Measurements from ENCODE around the gene XRN1. TPM values are rescaled to one million over a fixed set of nuclear protein-coding genes. Genes with fewer than 3 reads are reported as not detected.
"Not testable (repeated sequence)": the region's sequence is repeated elsewhere in the genome, so short reads cannot be mapped to it uniquely, and the experiment has no call there.

XRN1 gene
- total RNA-seq, 5 donors from 2014 or later (not counting 1 experiment from before 2014, with no cell fraction given): 67.8 to 118 (median 84.0) TPM

DNA sequence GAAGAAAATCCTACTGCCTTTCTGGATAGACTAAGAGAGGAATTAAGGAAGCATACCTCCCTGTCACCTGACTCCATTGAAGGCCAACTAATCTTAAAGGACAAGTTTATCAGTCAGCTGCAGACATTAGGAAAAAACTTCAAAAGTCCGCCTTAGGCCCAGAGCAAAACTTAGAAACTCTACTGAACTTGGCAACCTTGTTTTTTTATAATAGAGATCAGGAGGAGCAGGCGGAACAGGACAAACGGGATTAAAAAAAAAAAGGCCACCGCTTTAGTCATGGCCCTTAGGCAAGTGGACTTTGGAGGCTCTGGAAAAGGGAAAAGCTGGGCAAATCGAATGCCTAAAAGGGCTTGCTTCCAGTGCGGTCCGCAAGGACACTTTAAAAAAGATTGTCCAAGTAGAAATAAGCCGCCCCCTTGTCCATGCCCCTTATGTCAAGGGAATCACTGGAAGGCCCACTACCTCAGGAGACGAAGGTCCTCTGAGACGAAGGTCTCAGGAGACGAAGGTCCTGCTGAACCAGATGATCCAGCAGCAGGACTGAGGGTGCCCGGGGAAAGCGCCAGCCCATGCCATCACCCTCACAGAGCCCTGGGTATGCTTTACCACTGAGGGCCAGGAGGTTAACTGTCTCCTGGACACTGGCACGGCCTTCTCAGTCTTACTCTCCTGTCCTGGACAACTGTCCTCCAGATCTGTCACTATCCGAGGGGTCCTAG, 8.2 kb downstream of the XRN1 start:
- H3K27ac ChIP-seq (ENCODE audit: low read length); CTCF ChIA-PET; DNase-seq; H3K36me3 ChIP-seq (ENCODE audit: control insufficient read depth in 2 of 2, extremely low read depth in 1 of 2, insufficient read depth in 1 of 2, low read length in 1 of 2); H3K27me3 Mint-ChIP-seq; H3K9me3 ChIP-seq; H3K4me3 ChIP-seq (ENCODE audit: control insufficient read depth in 1 of 2, extremely low read depth in 1 of 2, low read length in 1 of 2); ATAC-seq (replicated peaks in 1 of 4); H3K4me3 Mint-ChIP-seq; POLR2A ChIA-PET; H3K9me3 Mint-ChIP-seq; H3K27me3 ChIP-seq (replicated peaks in 1 of 2; ENCODE audit: control insufficient read depth in 2 of 2, extremely low read depth in 1 of 2, insufficient read depth in 2 of 2, low read length in 1 of 2): not testable (repeated sequence)
- Mint-ChIP-seq H3K27ac (peak overlapping the region in 1 of 2 donors; percentile 1), H3K36me3 (peaks cover 15% of the 10 kb centered on the region), H3K4me1 (peaks cover 72 to 77% (median 75%) of the 10 kb centered on the region in 3 donors)
- peaks cover 0 to 23% of the 10 kb centered on the region in 2 experiments for H3K4me1 ChIP-seq (ENCODE audit: control insufficient read depth in 1 of 2, extremely low read depth in 1 of 2, insufficient read depth in 2 of 2, low read length in 2 of 2)
- WGBS (ENCODE audit: insufficient coverage): 97% methylated on average over 9 of the region's 15 CpGs

GRCh38 chr3:142438096-142438495, 9.7 kb downstream of the XRN1 start:
- POLR2A ChIA-PET; H3K27ac ChIP-seq (ENCODE audit: low read length); H3K4me3 ChIP-seq (ENCODE audit: control insufficient read depth in 1 of 2, extremely low read depth in 1 of 2, low read length in 1 of 2); H3K9me3 ChIP-seq; H3K9me3 Mint-ChIP-seq; H3K27me3 Mint-ChIP-seq; H3K27me3 ChIP-seq (replicated peaks in 1 of 2; ENCODE audit: control insufficient read depth in 2 of 2, extremely low read depth in 1 of 2, insufficient read depth in 2 of 2, low read length in 1 of 2); DNase-seq; H3K27ac Mint-ChIP-seq; H3K4me3 Mint-ChIP-seq; CTCF ChIA-PET; H3K36me3 ChIP-seq (ENCODE audit: control insufficient read depth in 2 of 2, extremely low read depth in 1 of 2, insufficient read depth in 1 of 2, low read length in 1 of 2); ATAC-seq (replicated peaks in 1 of 4): not testable (repeated sequence)
- WGBS (ENCODE audit: insufficient coverage): 97% methylated on average over 8 of the region's 11 CpGs
- H3K4me1 ChIP-seq (ENCODE audit: control insufficient read depth in 1 of 2, extremely low read depth in 1 of 2, insufficient read depth in 2 of 2, low read length in 2 of 2): peaks cover 0 to 13% of the 10 kb centered on the region in 2 experiments
- H3K4me1 Mint-ChIP-seq: peaks cover 61 to 66% (median 64%) of the 10 kb centered on the region in 3 donors
- peaks cover 12% of the 10 kb centered on the region for H3K36me3 Mint-ChIP-seq

DNA sequence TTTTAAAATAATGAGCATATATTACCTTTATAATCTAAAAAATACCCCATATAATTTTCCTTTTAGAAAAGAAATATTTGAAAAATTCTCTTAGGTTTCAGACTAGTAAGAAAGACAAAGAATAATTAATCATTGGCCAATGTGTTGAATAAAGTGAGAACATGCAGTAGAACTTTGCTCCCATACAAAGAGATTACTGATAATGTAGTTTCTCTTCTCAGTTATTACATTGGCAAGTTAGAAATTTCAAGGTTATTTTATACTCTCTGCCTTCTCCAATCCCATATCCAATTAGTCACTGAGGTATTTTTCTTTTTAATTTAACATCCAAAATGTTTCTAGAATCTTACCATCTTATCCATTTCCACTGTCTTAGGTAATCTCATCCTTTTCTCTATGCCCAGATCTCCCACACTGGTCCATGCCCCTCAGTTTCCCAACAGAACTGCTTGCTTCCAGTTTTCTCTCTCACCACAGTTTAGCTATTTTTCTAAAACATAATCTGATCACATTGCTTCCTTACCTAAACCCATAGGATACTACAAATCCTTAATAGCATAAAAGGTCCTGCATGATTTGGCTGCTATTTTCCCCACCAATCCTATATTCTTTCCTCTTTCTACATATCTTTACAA, 10.8 kb downstream of the XRN1 start:
- POLR2A ChIA-PET: interaction anchor here in 1 of 2 donors (1.0 kb wide), 1 partner anchor 120 kb away, joined by 4 read pairs; no protein-coding TSS in a partner anchor
- no peak overlapping the region for H3K4me3 ChIP-seq (ENCODE audit: control insufficient read depth in 1 of 2, extremely low read depth in 1 of 2, low read length in 1 of 2)
- H3K9me3 Mint-ChIP-seq: no peaks in the 10 kb centered on the region
- no peaks in the 10 kb centered on the region for H3K9me3 ChIP-seq
- no peak for DNase-seq
- CTCF ChIA-PET: no interaction called here
- no peaks in the 10 kb centered on the region for H3K27me3 ChIP-seq (replicated peaks in 1 of 2; ENCODE audit: control insufficient read depth in 2 of 2, extremely low read depth in 1 of 2, insufficient read depth in 2 of 2, low read length in 1 of 2)
- no peak overlapping the region for H3K27ac ChIP-seq (ENCODE audit: low read length)
- no peak overlapping the region for H3K4me3 Mint-ChIP-seq
- no peak for ATAC-seq (replicated peaks in 1 of 4)
- H3K27ac Mint-ChIP-seq: no peak overlapping the region
- peaks cover 56 to 59% (median 57%) of the 10 kb centered on the region in 3 donors for H3K4me1 Mint-ChIP-seq
- H3K4me1 ChIP-seq (ENCODE audit: control insufficient read depth in 1 of 2, extremely low read depth in 1 of 2, insufficient read depth in 2 of 2, low read length in 2 of 2): peaks cover 0 to 11% of the 10 kb centered on the region in 2 experiments
- no peaks in the 10 kb centered on the region for H3K27me3 Mint-ChIP-seq
- H3K36me3 ChIP-seq (ENCODE audit: control insufficient read depth in 2 of 2, extremely low read depth in 1 of 2, insufficient read depth in 1 of 2, low read length in 1 of 2): peaks cover 0 to 11% of the 10 kb centered on the region in 2 donors
- peaks cover 16% of the 10 kb centered on the region for H3K36me3 Mint-ChIP-seq

DNA sequence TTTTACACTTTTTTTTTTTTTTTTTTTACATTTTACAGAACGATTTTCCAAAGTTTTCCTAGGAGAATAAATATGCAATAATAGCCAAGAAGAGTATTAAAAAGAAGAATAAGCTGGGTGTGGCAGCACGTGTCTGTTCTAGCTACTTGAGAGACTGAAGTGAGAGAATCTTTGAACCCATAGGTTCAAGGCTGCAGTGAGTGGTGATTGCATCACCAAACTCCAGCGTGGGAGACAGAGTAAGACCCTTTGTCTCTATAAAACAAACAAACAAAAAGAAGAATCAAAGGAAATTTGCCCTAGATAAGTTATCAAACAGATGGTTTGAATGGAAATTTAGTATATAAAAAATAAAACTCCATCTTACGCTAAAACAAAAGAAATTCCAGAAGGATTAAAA, 13.3 kb downstream of the XRN1 start:
- Mint-ChIP-seq H3K27me3 (no peaks in the 10 kb centered on the region), H3K27ac (no peak overlapping the region), H3K9me3 (no peaks in the 10 kb centered on the region), H3K36me3 (peaks cover 30% of the 10 kb centered on the region), H3K4me3 (no peak overlapping the region), H3K4me1 (peaks cover 39 to 46% (median 39%) of the 10 kb centered on the region in 3 donors)
- no CpG with 5 or more reads among the region's 4 CpGs for WGBS (ENCODE audit: insufficient coverage)
- ATAC-seq (replicated peaks in 1 of 4) (no peak), DNase-seq (no peak)
- ChIA-PET POLR2A (interaction anchor here in 1 of 2 donors (0.7 kb wide), 2 partner anchors 9 to 22 kb away, joined by 5 to 9 read pairs; no protein-coding TSS in a partner anchor), CTCF (interaction anchor here in 1 of 2 donors (0.7 kb wide), 2 partner anchors 98 to 331 kb away, joined by 3 to 5 read pairs; no protein-coding TSS in a partner anchor)
- H3K4me3 ChIP-seq (ENCODE audit: control insufficient read depth in 1 of 2, extremely low read depth in 1 of 2, low read length in 1 of 2): no peak overlapping the region
- peaks cover 0 to 3% of the 10 kb centered on the region in 2 experiments for H3K4me1 ChIP-seq (ENCODE audit: control insufficient read depth in 1 of 2, extremely low read depth in 1 of 2, insufficient read depth in 2 of 2, low read length in 2 of 2)
- no peak overlapping the region for H3K27ac ChIP-seq (ENCODE audit: low read length)
- peaks cover 0 to 30% of the 10 kb centered on the region in 2 donors for H3K36me3 ChIP-seq (ENCODE audit: control insufficient read depth in 2 of 2, extremely low read depth in 1 of 2, insufficient read depth in 1 of 2, low read length in 1 of 2)
- no peaks in the 10 kb centered on the region for H3K9me3 ChIP-seq
- no peaks in the 10 kb centered on the region for H3K27me3 ChIP-seq (replicated peaks in 1 of 2; ENCODE audit: control insufficient read depth in 2 of 2, extremely low read depth in 1 of 2, insufficient read depth in 2 of 2, low read length in 1 of 2)

- Histone ChIP-seq H3K27ac (ENCODE audit: low read length) (no peak overlapping the region), H3K4me1 (ENCODE audit: control insufficient read depth in 1 of 2, extremely low read depth in 1 of 2, insufficient read depth in 2 of 2, low read length in 2 of 2) (peaks cover 0 to 2% of the 10 kb centered on the region in 2 experiments), H3K9me3 (no peaks in the 10 kb centered on the region), H3K36me3 (ENCODE audit: control insufficient read depth in 2 of 2, extremely low read depth in 1 of 2, insufficient read depth in 1 of 2, low read length in 1 of 2) (peaks cover 0 to 39% of the 10 kb centered on the region in 2 donors), H3K27me3 (replicated peaks in 1 of 2; ENCODE audit: control insufficient read depth in 2 of 2, extremely low read depth in 1 of 2, insufficient read depth in 2 of 2, low read length in 1 of 2) (no peaks in the 10 kb centered on the region), H3K4me3 (ENCODE audit: control insufficient read depth in 1 of 2, extremely low read depth in 1 of 2, low read length in 1 of 2) (no peak overlapping the region)
- Mint-ChIP-seq H3K4me3 (no peak overlapping the region), H3K9me3 (no peaks in the 10 kb centered on the region), H3K27ac (no peak overlapping the region), H3K27me3 (no peaks in the 10 kb centered on the region), H3K4me1 (peaks cover 27 to 39% (median 30%) of the 10 kb centered on the region in 3 donors), H3K36me3 (peaks cover 42% of the 10 kb centered on the region)
- POLR2A ChIA-PET: interaction anchor here in 1 of 2 donors (0.6 kb wide), 1 partner anchor 573 kb away, joined by 3 read pairs; no protein-coding TSS in a partner anchor
- CTCF ChIA-PET: interaction anchor here in 1 of 2 donors (0.6 kb wide), 1 partner anchor 1193 kb away, joined by 3 read pairs; no protein-coding TSS in a partner anchor
- no CpG with 5 or more reads among the region's 2 CpGs for WGBS (ENCODE audit: insufficient coverage)
- DNase-seq (no peak), ATAC-seq (replicated peaks in 1 of 4) (no peak)
These were observed 14.7 kb downstream of the XRN1 start for GRCh38 chr3:142433110-142433509.

GRCh38 chr3:142429582-142429981, 18.3 kb downstream of the XRN1 start:
- DNase-seq (no peak), ATAC-seq (replicated peaks in 1 of 4) (no peak)
- Histone ChIP-seq H3K36me3 (ENCODE audit: control insufficient read depth in 2 of 2, extremely low read depth in 1 of 2, insufficient read depth in 1 of 2, low read length in 1 of 2) (peaks cover 0 to 47% of the 10 kb centered on the region in 2 donors), H3K4me1 (ENCODE audit: control insufficient read depth in 1 of 2, extremely low read depth in 1 of 2, insufficient read depth in 2 of 2, low read length in 2 of 2) (no peaks in the 10 kb centered on the region), H3K27me3 (replicated peaks in 1 of 2; ENCODE audit: control insufficient read depth in 2 of 2, extremely low read depth in 1 of 2, insufficient read depth in 2 of 2, low read length in 1 of 2) (no peaks in the 10 kb centered on the region), H3K27ac (ENCODE audit: low read length) (no peak overlapping the region), H3K4me3 (ENCODE audit: control insufficient read depth in 1 of 2, extremely low read depth in 1 of 2, low read length in 1 of 2) (no peak overlapping the region), H3K9me3 (no peaks in the 10 kb centered on the region)
- Mint-ChIP-seq H3K9me3 (no peaks in the 10 kb centered on the region), H3K4me1 (peaks cover 12 to 20% (median 17%) of the 10 kb centered on the region in 3 donors), H3K27ac (no peak overlapping the region), H3K4me3 (no peak overlapping the region), H3K27me3 (no peaks in the 10 kb centered on the region), H3K36me3 (peaks cover 44% of the 10 kb centered on the region)
- ChIA-PET CTCF (interaction anchor here in 1 of 2 donors (0.5 kb wide), 1 partner anchor 575 kb away, joined by 3 read pairs; no protein-coding TSS in a partner anchor), POLR2A (interaction anchor here in 1 of 2 donors (1.1 kb wide), 1 partner anchor 148 kb away, joined by 4 read pairs; no protein-coding TSS in a partner anchor)

Measured in T-cell (primary cell).